AG04450 (cell line): ENCODE results near the gene GBA2. TPM values are rescaled to one million over a fixed set of nuclear protein-coding genes. Genes with fewer than 3 reads are reported as not detected.

ENCODE experiments used
- CTCF ChIA-PET: fragments of 300-600, 350-600 bp; formaldehyde crosslinking; extraction: SDS; loops from one replicate; lab custom pipeline; 2022; ENCODE audit warnings: antibody characterized with exemption, inconsistent platforms; lab: Charles Lee
- POLR2A ChIA-PET: fragments of 350-600 bp; formaldehyde crosslinking; extraction: SDS; loops from one replicate; lab custom pipeline; 2021; ENCODE audit warnings: antibody characterized with exemption, inconsistent platforms; lab: Yijun Ruan, JAX
- DNase-seq: peaks from one replicate; pipeline ENCODE4 v3.0.0-alpha.2; 2011; ENCODE audit warnings: low read depth, low spot score
- H3K27ac ChIP-seq: one replicate; pipeline ENCODE4 v1.5.1; 2012; ENCODE audit warnings: low read depth, low read length, control low read depth
- H3K27me3 ChIP-seq: one replicate; pipeline ENCODE4 v1.6.0; 2012; ENCODE audit warnings: low read length; ENCODE audit not compliant: control insufficient read depth, insufficient read depth
- H3K4me3 ChIP-seq: 2 replicates; pipeline ENCODE4 v1.5.1; 2011; ENCODE audit warnings: mild to moderate bottlenecking, low read depth, low read length, control low read depth
- H3K9me3 ChIP-seq: 2 replicates; pipeline ENCODE4 v1.5.1; 2012; ENCODE audit warnings: low read length; ENCODE audit not compliant: control insufficient read depth, insufficient read depth
- polyA plus RNA-seq: library from polyadenylated mRNA; depleted of rRNA; stranded (reverse); fragments of >200 nt; gene quantifications from 2 replicates; pipeline ENCODE4 v1.2.3, GENCODE V29; 2011
- TF ChIP-seq, protein P1 (sequence below): IDR thresholded peaks from 2 replicates; pipeline ENCODE4 v1.5.1; 2011; ENCODE audit warnings: low read depth, low read length, control low read depth, inconsistent platforms

The GBA2 gene
- polyA plus RNA-seq, 1 experiment = 34.7 TPM

DNA sequence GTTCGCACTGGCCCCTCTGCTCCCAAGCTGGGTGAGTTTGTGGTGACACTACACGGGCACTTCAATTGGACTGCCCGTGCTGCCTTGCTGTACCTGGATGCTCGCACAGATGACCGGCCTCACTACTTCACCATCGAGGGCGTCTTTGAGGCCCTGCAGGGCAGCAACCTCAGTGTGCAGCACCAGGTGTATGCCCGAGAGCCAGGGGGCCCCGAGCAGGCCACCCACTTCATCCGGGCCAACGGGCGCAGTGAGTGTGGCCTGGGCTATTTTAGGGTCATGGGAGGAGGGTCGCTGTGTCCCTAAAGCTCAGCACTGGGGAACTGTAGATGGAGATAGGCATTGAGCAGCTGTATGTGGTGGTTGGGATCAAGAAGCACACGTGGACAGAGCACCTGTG lies 43.8 kb upstream of the GBA2 start:
- no peaks in the 10 kb centered on the region for H3K27me3 ChIP-seq
- peak overlapping the region; percentile 36 for H3K4me3 ChIP-seq
- POLR2A ChIA-PET = no interaction called here
- no peak overlapping the region for H3K27ac ChIP-seq
- H3K9me3 ChIP-seq = no peaks in the 10 kb centered on the region; the same call in 1 of the 2 replicates
- CTCF ChIA-PET = interaction anchor here (0.9 to 2.2 kb wide), 3 partner anchors 34 to 132 kb away, joined by 3 to 9 read pairs (median 7); no protein-coding TSS in a partner anchor
- TF ChIP-seq, protein P1, sequence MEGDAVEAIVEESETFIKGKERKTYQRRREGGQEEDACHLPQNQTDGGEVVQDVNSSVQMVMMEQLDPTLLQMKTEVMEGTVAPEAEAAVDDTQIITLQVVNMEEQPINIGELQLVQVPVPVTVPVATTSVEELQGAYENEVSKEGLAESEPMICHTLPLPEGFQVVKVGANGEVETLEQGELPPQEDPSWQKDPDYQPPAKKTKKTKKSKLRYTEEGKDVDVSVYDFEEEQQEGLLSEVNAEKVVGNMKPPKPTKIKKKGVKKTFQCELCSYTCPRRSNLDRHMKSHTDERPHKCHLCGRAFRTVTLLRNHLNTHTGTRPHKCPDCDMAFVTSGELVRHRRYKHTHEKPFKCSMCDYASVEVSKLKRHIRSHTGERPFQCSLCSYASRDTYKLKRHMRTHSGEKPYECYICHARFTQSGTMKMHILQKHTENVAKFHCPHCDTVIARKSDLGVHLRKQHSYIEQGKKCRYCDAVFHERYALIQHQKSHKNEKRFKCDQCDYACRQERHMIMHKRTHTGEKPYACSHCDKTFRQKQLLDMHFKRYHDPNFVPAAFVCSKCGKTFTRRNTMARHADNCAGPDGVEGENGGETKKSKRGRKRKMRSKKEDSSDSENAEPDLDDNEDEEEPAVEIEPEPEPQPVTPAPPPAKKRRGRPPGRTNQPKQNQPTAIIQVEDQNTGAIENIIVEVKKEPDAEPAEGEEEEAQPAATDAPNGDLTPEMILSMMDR = no peak
- no peak for DNase-seq

DNA sequence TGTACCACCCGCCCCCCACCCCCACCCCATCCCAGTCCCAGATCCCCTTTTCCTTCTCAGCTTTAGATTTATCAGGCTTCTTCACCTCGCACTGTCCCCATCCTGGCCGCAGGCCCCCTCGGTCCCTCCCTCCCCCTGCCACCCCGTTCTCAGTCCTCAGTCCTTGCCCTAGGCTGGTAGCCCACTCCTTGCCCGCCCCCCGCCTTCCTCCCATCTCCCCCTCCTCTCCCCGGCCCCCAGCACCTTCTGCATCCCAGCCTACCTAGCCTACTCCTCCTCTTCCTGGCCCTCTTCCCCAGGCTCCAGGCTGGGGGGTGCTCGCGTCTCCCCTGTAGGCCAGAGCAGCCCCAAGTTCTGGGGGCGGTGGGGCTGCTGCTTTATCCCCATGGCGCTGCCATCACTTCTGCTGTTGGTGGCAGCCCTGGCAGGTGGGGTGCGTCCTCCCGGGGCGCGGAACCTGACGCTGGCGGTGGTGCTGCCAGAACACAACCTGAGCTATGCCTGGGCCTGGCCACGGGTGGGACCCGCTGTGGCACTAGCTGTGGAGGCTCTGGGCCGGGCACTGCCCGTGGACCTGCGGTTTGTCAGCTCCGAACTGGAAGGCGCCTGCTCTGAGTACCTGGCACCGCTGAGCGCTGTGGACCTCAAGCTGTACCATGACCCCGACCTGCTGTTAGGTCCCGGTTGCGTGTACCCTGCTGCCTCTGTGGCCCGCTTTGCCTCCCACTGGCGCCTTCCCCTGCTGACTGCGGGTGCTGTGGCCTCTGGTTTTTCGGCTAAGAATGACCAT lies 43.2 kb upstream of the GBA2 start:
- DNase-seq = no peak
- POLR2A ChIA-PET = interaction anchor here (0.6 kb wide), 1 partner anchor 252 kb away, joined by 5 read pairs; no protein-coding TSS in a partner anchor
- CTCF ChIA-PET = interaction anchor here (0.6 to 2.2 kb wide), 5 partner anchors 26 to 154 kb away, joined by 3 to 9 read pairs (median 5); no protein-coding TSS in a partner anchor

DNA sequence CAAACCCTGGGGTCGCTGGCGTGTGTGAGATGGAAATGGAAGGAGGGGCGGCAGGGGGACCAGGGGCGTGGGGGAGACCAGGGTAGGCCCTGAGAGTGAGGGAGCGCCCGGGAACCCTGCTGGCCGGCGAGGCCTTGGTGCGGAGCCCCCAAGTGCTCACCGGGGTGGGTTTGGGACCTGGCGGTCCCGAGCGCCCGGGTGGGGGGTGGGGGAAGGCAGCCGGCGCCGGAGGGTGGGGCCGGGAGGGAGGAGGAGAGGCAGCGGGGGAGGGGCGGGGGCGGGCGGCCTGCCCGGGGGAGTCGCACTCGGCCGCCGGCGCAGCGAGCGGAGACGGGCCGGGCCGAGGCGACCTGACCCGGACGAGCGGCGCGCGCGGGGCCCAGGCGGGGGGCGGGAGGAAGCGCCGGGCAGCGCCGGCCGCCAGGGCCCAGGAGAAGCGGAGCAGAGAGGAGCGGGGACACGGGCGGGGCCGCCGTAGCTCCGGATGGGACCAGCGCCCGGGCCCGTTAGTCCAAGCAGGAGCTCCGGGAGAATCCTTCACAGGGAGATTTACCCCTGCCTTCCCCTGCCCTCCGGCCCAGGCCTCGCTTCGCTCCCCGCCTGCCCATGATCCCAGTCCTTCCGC lies 42.4 kb upstream of the GBA2 start, which contains the start of gene NPR2:
Gene NPR2, plus strand, starts transcription at position 295 of the 625 bp plus-strand sequence. CDS start 818 bp downstream, outside the sequence.
- Histone ChIP-seq H3K4me3 (peak within 1 kb of the TSS; percentile 65), H3K27me3 (no peaks in the 10 kb centered on the region), H3K27ac (peak within 1 kb of the TSS; percentile 31), H3K9me3 (no peaks in the 10 kb centered on the region; the same call in 1 of the 2 replicates)
- ChIA-PET POLR2A (interaction anchor here (0.6 kb wide), 1 partner anchor 253 kb away, joined by 5 read pairs; no protein-coding TSS in a partner anchor), CTCF (interaction anchor here (0.6 to 2.2 kb wide), 4 partner anchors 26 to 154 kb away, joined by 5 to 9 read pairs (median 6); no protein-coding TSS in a partner anchor)
- DNase-seq = no peak
- TF ChIP-seq, protein P1 = no peak

More for the DNA sequence above, 43.2 kb upstream of the GBA2 start:
- TF ChIP-seq, protein P1 = no peak
- H3K9me3 ChIP-seq = no peaks in the 10 kb centered on the region; the same call in 1 of the 2 replicates
- H3K27ac ChIP-seq = no peak overlapping the region
- H3K27me3 ChIP-seq = no peaks in the 10 kb centered on the region
- H3K4me3 ChIP-seq = peak overlapping the region; percentile 65

DNA sequence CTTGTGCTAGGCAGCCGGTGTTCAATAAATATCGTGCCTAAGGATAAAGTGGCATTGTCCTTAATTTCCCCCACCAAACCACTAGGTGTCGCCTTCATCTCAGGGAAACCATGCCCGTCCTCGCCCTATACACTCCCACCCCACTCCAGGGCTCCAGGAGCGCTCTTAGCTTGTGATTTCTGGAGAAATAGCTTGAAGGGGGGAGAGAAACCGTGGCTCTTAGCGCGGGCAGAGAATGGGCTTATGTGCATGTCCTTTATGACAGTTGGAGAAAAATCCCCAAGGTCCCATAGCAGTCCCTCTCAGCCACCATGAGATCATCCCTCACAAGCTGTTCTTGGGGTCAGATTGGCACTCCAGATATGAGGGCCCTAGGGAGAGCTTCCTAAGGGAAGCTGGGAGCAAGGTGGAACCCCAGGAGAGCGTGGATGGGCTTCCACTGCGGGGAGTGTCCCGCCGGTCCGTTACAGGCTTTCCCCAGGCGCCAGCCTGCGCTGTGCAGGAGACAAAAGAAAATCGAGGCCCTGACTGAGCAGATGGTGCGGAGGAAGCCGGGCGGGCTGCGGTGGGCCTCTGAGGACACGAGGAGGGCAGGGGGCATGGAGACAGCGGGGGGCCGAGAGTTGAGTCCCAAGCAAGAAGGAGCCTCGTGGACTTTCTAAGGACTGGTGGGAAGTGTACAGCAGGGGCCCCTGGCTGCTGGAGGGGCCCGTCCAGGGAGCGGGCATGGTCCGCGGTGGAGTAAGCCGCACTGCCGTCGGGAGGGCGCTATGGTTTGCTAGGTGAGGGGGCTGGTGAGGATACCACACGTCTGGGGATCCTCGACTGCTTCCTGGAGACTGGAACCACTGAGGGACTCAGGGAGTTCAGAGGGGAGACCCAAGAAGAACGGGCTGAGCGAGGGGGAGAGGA lies 41.6 kb upstream of the GBA2 start:
- no peak overlapping the region for H3K4me3 ChIP-seq
- DNase-seq = peak; percentile 65
- H3K9me3 ChIP-seq = no peaks in the 10 kb centered on the region; the same call in 1 of the 2 replicates
- TF ChIP-seq, protein P1 = peak; percentile 91
- ChIA-PET CTCF (interaction anchor here (0.5 to 4.2 kb wide), 61 partner anchors 8 to 381 kb away, joined by 3 to 108 read pairs (median 4); partner anchors contain the start of genes CREB3, HINT2, HRCT1 and SPAG8), POLR2A (interaction anchor here (0.6 to 1.4 kb wide), 6 partner anchors 21 to 155 kb away, joined by 3 to 4 read pairs (median 3); partner anchors contain the start of genes CREB3, HINT2, SPAG8 and TLN1)
- peak overlapping the region; percentile 31 for H3K27ac ChIP-seq
- peaks cover 3% of the 10 kb centered on the region for H3K27me3 ChIP-seq
